Measurements from ENCODE around the gene OTULIN.

OTULIN gene

GRCh38 chr5:14716755-14717752 is 52.5 kb downstream of the OTULIN start:
- in situ Hi-C loops (cut with HindIII; ENCODE audit: low sequenced_read_pairs), result no loop called here

DNA sequence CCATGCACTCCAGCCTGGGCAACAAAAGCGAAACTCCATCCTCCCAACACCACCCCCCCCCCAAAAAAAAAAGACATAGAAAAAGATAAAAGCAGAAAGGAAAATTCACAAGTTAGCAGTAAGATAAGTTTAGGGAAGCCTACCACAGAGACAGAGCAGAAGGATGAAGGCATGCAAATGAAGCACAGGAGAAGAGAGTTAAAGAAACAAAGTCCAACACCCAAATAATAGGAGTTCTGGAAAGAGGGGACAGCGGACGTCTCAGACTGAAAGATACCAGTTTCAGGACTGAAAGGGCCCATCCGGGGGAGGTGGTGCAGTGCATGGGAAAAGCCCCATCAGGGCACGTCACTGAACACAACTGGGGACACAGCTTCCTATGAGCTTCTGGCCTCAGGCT is 54.3 kb downstream of the OTULIN start:
- in situ Hi-C loops (cut with HindIII; ENCODE audit: low sequenced_read_pairs), result no loop called here

DNA sequence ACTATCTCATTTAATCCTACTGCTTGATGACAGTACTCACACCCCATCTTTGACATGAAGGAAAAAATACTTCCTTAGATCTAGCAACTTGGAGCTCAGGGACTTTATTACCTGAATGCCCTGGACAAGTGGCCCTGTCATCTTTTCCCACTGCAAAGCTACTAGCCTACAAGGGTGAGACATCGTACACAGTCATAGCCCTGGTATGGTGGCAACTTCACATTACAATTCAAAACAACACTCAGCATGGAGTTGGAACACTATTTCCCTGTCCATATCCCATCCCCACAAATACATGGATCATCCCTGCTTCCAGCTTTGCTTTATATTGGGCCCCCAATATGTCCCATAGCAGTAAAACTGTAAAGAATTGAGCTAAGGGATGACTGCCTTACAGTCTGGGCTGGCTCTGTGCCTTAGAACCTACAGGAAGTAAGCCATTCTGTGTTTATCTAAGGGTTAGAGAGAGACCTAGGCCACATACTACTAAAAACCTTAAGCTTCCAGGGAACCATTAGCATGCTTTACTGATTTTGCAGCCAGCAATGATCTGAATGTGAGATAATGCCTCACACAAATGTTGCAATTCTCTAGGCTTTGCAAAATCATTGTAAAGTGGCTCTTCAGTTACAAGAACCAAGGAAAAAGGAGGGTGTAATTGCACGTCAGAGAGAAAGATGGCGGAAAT is 55.9 kb downstream of the OTULIN start:
- in situ Hi-C loops (cut with HindIII; ENCODE audit: low sequenced_read_pairs), result no loop called here

DNA sequence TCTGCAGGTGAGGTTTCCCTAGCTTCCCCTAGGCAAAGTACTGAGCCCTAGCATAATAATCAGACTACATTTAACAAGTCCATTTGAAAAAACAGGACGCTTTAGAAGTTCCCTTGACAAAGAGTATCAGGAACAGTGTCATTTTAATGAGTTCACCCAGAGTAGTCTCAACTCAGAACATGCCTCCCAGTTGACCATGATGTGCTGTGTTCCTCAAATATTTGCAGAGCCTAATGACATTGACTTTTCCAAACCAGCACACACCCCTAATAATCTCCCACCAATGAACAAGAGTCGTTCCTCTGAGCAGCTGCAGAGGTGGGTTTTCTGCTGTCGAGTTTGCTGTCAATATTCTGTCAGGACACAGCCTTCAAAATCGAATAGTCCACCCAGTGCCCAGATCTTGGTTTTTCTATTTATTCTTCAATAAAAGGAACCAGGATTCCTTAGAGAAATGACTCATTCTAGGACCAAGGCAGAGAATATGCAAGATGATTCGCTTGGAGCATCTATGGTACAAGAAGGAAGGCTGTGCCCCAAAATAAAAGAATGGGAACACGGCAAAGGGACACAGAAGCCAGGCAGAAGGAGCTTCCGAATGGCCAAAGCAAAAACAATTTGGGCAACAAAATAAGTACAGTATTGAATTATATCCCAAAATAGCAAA is 57.6 kb downstream of the OTULIN start:
- in situ Hi-C loops (cut with HindIII; ENCODE audit: low sequenced_read_pairs), result no loop called here

GRCh38 chr5:14722923-14723322 is 58.4 kb downstream of the OTULIN start:
- in situ Hi-C loops (cut with HindIII; ENCODE audit: low sequenced_read_pairs), result no loop called here

DNA sequence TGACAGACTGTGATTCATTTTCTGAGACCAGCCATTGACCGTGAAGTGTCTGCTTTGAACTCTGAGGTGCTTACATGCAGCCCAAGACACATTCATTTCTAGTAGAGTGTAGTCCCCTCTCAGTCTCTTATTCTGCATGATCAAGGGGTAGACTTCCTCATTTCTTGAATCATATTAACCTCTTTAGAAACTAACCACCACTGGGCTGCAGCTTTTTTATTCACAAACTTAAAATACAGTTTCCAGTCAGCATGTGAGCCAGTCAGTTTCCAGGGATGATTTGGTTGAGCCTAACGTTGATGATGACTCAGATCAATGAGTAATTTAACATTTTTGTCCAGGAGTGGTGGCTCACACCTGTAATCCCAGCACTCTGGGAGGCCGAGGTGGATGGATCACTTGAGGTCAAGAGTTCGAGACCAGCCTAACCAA is 59.2 kb downstream of the OTULIN start:
- in situ Hi-C loops (cut with HindIII; ENCODE audit: low sequenced_read_pairs), result no loop called here

- in situ Hi-C loops (cut with HindIII; ENCODE audit: low sequenced_read_pairs), result loop anchor here (5.0 kb wide), 1 partner anchor 278 kb away; no protein-coding TSS in a partner anchor
Observed at GRCh38 chr5:14724633-14725032, 60.1 kb downstream of the OTULIN start.

- in situ Hi-C loops (cut with HindIII; ENCODE audit: low sequenced_read_pairs), result loop anchor here (5.0 kb wide), 1 partner anchor 276 kb away; no protein-coding TSS in a partner anchor
Observed at GRCh38 chr5:14726066-14726838, 61.7 kb downstream of the OTULIN start.

- in situ Hi-C loops (cut with HindIII; ENCODE audit: low sequenced_read_pairs), result loop anchor here (5.0 kb wide), 1 partner anchor 275 kb away; no protein-coding TSS in a partner anchor
Observed at GRCh38 chr5:14727428-14727865, 62.9 kb downstream of the OTULIN start.

- in situ Hi-C loops (cut with HindIII; ENCODE audit: low sequenced_read_pairs), result loop anchor here (5.0 kb wide), 1 partner anchor 274 kb away; no protein-coding TSS in a partner anchor
Observed at GRCh38 chr5:14727928-14728458, 63.5 kb downstream of the OTULIN start.

GRCh38 chr5:14728459-14728938 is 64.0 kb downstream of the OTULIN start:
- in situ Hi-C loops (cut with HindIII; ENCODE audit: low sequenced_read_pairs), result loop anchor here (5.0 kb wide), 1 partner anchor 274 kb away; no protein-coding TSS in a partner anchor

DNA sequence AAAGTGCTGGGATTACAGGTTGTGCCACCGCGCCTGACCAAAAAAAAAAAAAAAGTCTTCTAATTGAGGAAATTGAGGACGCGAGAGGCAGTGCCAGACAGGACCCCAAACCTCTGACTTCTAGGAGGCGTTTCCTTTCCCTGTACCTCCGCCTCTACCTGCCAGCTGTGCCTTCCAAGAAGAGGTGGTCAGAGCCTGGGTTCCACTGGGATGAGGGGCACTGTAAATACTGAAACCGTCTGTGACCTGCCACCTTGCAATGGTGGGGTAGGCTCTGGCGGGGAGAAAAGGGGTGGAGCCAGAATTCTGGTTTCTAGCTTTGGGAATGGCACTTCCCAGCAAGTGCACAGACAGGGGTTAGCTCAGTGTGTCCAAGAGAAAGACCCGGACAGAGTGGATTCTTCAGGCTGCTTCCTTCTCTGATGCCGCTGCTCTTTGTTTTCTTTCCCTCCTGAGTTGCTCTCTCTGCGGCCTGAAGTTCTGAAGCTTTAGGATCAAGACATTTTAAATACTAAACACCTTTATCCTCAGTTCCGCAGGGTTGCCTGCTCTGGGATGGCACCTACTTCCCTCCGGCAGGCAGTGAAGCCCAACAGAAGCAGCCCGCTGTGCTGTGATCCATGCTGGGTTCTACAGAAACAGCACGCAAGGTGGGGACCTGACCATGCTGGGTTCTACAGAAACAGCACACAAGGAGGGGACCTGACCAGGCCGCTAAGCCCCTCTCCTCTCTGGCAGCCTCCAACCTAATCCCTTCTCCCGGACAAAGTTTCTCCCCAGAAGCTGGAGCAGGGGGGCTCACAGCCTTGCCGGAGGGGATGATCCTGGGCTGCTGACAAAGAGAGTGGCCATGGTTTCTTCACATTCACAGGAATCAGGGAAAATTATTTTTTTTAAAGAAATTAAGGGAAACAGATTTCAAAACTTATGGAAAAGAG is 65.2 kb downstream of the OTULIN start:
- in situ Hi-C loops (cut with HindIII; ENCODE audit: low sequenced_read_pairs), result loop anchor here (5.0 kb wide), 1 partner anchor 273 kb away; no protein-coding TSS in a partner anchor

GRCh38 chr5:14730466-14730865 is 65.9 kb downstream of the OTULIN start:
- in situ Hi-C loops (cut with HindIII; ENCODE audit: low sequenced_read_pairs), result no loop called here

DNA sequence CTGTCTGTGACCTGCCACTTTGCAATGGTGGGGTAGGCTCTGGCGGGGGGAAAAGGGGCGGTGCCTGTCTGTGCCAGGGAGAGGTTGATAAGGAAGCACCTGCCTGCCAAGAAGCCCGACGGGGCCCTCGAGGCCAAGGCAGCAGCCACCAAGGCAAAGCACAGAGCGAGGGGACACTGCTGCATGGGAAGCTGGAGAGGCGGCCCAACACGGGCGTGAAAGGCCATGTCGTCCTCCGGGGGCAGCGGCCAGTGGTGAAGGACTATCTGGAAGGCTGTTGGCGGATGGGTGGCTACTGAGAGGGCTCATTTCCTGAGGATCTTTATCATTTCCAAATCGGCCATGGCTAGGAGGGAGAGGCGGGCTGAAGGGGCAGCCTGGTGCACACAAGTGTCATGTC is 66.4 kb downstream of the OTULIN start:
- in situ Hi-C loops (cut with HindIII; ENCODE audit: low sequenced_read_pairs), result no loop called here

DNA sequence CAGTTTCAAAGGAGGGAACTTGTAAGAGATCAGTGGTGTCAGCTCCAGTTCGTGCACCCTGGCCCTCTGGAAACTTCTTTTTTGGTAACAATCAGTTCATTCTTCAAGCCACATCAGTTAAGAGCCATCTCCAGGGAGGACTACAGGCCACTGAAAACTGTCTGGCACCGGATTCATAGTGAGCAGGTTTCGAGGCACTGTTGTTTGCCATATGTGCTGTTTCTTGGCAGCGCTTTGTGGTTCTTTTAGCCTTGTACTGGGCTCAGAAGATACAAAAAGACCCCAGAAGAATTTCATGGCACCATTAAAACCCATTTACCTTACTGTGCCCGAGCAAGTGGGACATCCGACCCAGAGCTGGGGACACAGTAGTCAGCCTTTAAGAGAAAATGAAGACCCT is 68.5 kb downstream of the OTULIN start:
- in situ Hi-C loops (cut with HindIII; ENCODE audit: low sequenced_read_pairs), result no loop called here

DNA sequence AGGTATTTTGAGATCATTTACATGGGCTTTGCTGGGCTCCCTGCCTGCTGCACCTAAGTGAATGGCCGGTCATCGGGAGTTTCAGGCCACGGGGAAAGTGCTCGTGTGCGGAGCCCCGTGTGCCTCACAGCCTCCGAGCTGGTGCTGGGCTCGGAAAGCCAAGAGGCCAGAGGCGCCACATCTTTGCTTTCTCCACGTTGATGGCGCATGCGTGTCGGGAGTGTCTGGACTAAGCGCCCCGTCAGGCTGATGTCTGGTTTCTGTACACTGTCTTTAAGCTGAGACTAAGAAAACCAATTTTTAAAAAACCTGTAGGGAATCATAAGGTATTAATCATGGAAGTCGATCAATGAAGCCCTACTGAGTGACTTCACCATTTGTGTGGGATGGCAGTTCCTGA is 69.1 kb downstream of the OTULIN start:
- in situ Hi-C loops (cut with HindIII; ENCODE audit: low sequenced_read_pairs), result no loop called here

- in situ Hi-C loops (cut with HindIII; ENCODE audit: low sequenced_read_pairs), result no loop called here
Observed at GRCh38 chr5:14734396-14734795, 69.9 kb downstream of the OTULIN start.

DNA sequence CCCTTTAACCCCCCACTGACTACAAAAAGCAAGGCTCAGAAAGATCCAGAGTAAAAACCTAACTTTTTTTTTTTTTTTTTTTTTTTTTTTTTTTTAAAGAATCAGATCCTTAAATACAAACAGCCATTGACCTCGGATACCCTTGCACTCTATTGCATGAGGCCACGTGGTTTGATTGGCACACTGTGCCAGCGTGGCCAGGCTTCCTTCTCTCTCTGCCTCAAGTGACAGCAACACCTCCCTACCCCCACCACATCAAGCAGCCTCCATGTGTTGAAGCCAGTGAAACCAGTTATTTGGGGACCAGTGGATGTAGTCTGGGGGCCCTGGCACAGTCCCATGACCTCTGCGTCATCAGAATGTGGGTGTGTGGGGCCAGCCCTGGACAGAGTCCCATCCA is 71.4 kb downstream of the OTULIN start:
- in situ Hi-C loops (cut with HindIII; ENCODE audit: low sequenced_read_pairs), result no loop called here

DNA sequence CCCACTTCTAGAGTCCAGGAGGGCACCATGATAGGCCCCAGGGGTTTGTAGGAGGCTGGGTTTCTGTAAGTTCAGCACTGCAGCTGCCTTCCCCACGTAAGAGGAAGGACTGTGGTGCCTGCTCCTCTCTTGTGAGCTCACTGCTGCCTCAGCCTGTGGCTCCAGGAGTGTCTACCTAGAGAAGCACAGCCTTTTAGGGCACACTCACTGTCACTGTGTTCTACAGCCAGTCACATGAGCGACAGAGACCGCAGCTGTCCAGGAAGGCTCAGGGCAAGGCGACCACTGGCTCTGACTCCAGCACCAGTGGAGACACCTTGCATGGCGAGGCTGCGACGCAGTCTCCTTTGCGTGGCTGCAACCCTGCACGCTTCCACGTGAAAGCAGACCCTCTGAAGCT is 72.8 kb downstream of the OTULIN start:
- in situ Hi-C loops (cut with HindIII; ENCODE audit: low sequenced_read_pairs), result no loop called here

All from endothelial cell of hepatic sinusoid (primary cell).